AG10803 (cell line): ENCODE data around the gene CHD2.
"Not testable (repeated sequence)": the region's sequence is repeated elsewhere in the genome, so short reads cannot be mapped to it uniquely, and the experiment has no call there.

Source experiments
- DNase-seq: peaks from one replicate; pipeline ENCODE4 v3.0.0; 2010; ENCODE audit warnings: low read depth
- H3K4me3 ChIP-seq: 2 replicates; pipeline ENCODE4 v1.5.1; 2011; ENCODE audit warnings: mild to moderate bottlenecking, low read length, control low read depth
- TF ChIP-seq, protein P1 (sequence below): conservative IDR thresholded peaks from 2 replicates; pipeline ENCODE4 v1.5.1; 2011; ENCODE audit warnings: mild to moderate bottlenecking, low read length, control low read depth, inconsistent platforms

CHD2 gene

DNA sequence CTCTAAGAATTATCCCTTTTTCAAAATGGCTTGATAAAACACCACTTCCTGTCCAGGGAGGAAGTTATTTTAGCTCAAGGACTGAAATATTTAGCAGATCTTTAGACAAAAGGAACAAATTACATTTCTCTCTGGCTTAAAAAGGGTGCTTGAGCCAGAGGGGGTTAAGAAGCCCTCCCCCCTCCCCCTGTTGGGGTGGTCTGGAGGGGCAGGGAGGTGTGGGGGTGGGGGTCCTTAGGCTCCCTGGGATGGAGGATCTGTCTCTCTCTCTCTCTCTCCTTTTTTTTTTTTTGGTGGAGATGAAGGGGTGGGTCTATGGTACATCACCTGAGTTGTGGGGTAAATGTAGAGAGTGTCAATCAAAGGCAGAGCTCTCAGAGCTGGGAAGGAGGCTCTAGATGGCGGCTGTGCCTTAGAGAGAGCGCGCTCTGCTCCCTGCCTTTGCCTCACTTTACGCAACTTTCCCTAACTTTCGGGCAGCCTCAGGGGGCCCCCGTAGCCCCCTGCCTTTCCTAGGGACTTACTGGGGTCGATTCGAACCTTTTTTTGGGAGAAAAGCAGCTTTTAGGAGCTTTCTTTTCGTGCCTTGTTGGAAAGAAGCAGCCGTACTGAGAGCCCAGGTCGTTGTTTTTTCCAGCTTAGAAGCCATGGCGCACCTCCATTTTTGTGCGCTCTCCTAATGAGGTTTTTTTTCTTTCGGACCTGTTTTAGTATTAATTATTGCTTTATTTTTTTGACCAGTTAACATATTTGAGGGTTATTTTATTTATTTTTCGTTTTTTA lies at the start of gene CHD2:
TSS of gene CHD2 (plus strand) at position 377 of the 783 bp plus-strand sequence. CDS start 914 bp downstream, outside the sequence.
- peak; percentile 71 for DNase-seq
- H3K4me3 ChIP-seq, result peak within 1 kb of the TSS; percentile 72
- TF ChIP-seq, protein P1, sequence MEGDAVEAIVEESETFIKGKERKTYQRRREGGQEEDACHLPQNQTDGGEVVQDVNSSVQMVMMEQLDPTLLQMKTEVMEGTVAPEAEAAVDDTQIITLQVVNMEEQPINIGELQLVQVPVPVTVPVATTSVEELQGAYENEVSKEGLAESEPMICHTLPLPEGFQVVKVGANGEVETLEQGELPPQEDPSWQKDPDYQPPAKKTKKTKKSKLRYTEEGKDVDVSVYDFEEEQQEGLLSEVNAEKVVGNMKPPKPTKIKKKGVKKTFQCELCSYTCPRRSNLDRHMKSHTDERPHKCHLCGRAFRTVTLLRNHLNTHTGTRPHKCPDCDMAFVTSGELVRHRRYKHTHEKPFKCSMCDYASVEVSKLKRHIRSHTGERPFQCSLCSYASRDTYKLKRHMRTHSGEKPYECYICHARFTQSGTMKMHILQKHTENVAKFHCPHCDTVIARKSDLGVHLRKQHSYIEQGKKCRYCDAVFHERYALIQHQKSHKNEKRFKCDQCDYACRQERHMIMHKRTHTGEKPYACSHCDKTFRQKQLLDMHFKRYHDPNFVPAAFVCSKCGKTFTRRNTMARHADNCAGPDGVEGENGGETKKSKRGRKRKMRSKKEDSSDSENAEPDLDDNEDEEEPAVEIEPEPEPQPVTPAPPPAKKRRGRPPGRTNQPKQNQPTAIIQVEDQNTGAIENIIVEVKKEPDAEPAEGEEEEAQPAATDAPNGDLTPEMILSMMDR, result no peak; the same call in 1 of the 2 replicates

DNA sequence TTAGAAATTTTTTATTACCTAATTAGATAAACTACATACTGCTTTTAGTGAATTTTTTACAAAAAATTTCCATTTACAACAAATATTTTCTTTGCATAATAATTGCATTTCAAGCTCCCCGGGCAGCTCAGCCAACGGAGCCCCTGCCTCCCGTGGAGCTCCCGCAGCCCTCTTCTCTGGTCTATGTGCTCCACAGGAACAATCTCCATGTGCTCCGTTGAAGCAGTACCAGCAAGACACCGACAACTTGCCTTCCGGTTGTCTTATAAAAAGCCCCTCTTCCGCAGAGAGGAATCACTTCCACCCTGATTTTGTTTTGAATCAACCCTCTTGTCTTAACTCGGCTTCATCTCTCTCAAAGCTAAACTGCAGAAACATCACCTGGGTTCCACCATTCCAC lies 46.9 kb upstream of the CHD2 start:
- no peak for DNase-seq
- TF ChIP-seq, protein P1, result no peak
- H3K4me3 ChIP-seq, result no peak overlapping the region

DNA sequence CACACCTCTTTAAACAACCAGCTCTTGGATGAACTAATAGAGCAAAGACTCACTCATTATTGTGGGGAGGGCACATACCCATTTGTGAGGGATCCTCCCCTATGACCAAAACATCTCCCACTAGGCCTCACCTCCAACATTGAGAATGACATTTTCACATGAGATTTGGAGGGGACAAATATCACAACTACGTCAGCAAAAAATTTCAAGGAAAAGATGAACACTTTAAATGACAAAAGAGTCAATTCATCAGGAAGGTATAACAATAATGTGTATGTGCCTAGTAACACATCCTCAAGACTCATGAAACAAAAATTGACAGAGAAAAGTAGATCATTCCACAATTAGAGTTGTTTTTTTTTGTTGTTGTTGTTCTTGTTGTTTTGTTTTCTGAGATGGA lies 38.4 kb upstream of the CHD2 start:
- no peak for DNase-seq
- TF ChIP-seq, protein P1, result no peak
- no peak overlapping the region for H3K4me3 ChIP-seq

DNA sequence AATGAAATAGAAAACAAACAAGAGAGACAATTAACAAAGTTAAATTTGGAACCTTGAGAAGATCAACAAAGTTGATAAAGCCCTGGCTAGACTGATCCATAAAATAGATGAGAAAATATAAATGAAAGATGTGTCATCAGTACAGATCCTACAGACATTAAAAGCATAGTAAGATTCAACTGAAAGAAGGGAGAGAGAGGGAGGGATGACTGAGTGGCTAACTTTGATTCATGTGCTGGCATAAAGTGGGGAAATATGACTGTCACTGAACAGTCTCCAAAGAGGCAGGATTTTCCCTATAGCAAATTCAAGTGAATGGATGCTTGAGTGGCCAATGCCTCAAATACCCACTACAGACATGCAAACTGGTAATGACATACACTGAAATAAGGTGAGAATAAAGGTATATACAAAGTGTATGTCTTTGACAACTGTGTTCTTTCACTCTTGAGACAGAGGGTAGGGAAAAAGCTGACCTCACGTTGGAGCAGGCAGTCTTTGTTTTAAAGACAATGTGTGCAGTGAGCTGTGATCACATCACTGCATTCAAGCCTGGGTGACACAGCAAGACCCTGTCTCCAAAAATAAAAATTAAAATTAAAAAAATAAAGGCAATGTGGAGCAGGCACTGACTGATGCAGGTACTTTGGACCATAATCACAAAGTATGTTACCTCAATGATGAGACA lies 35.9 kb upstream of the CHD2 start:
- TF ChIP-seq, protein P1, result no peak
- no peak overlapping the region for H3K4me3 ChIP-seq
- DNase-seq, result no peak

DNA sequence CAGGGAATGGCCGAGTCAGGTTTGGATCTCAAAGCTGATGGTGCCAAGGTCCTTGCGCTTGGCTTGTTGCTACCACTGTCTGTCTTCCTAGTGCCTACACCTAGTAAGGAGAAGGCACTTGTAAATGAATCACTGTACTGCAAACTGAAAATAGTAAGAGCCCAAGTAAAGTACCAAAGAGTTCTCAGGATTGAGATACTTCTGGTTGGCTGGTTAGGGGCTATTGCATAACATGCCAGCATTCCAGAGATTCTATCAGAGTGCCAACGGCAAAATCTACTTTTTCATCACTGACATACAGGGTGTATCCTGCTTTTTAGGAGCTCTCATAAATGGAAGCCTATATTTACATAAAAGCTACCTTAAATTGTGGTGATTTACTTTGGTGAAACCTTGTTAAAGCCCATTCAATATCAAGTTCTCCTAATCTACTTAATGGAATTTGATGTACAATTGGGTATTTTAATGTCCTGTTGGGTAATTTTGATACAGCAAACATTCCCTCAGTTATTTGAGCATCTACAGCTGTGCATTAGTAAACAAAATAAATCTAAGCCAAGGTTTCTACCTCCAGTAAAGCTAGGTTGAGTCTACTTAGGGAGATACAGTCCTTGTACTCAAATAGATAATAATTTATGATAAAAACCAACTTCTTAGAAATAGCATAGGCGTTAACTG lies 30.7 kb upstream of the CHD2 start:
- DNase-seq, result peak; percentile 83

DNA sequence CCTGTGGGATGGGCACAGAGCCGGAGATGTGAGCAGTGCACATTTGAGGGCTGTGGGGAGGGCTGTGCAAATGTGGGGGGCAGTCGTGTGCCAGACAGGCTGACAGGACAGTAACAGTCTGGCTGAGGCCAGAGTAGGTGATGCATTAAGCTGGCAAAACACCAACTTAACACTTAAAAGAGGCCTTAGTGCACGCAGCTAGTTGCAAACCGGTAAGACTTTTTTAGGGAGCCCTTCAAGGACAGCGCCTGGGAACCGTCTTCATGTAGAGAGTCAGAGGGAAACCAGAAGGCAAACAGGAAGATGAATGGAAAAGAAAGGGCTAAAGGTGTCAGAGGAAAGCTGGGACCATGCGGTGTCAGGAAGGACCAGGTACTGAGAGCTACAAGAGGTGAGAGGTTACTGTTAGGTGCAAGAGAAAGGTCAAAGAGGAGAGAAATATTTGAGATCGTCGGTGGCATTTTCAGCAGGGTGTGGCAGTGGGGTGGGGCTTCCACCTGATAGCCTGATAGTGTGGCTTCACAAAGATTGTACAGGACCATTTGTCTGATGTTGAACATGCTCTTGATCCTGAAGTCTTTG lies 30.0 kb upstream of the CHD2 start:
- DNase-seq, result peak; percentile 34
- H3K4me3 ChIP-seq, result no peak overlapping the region

More for the DNA sequence above, 30.7 kb upstream of the CHD2 start:
- H3K4me3 ChIP-seq, result no peak overlapping the region
- TF ChIP-seq, protein P1, result no peak

DNA sequence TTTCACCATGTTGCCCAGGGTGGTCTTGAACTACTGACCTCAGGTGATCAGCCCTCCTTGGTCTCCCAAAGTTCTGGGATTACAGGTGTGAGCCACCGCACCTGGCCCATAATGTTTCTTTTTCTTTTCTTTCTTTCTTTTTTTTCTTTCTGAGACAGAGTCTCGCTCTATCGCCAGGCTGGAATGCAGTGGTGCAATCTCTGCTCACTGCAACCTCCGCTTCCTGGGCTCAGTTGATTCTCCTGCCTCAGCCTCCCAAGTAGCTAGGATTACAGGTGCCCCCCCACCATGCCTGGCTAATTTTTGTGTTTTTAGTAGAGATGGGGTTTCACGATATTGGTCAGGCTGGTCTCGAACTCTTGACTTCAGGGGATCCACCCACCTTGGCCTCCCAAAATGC lies 27.2 kb upstream of the CHD2 start:
- not testable (repeated sequence) for H3K4me3 ChIP-seq, DNase-seq

More for the DNA sequence above, 30.0 kb upstream of the CHD2 start:
- TF ChIP-seq, protein P1, result no peak
